Right ventricle myocardium inferior (tissue), 1 donor: ENCODE results near the gene RERE. TPM values are rescaled to one million over a fixed set of nuclear protein-coding genes. Genes with fewer than 3 reads are reported as not detected.
A peak's percentile ranks its signal among the peaks of the same experiment; 100 is the strongest.

Experiments
- ATAC-seq: fragments of 200-7000 bp; cut with Tn5 transposase; one replicate; pipeline ENCODE4 v1.9.1; 2020; ENCODE audit warnings: mild to moderate bottlenecking, moderate library complexity
- DNase-seq: peaks from one replicate; pipeline ENCODE4 v3.0.0; 2021; ENCODE audit errors: missing footprints
- intact Hi-C: fragments of 100-400 bp; cut with DNase I; formaldehyde crosslinking; loops from one replicate; pipeline ENCODE4 v1.11.0; 2022
- total RNA-seq: library from RNA; stranded (reverse); fragmentation: NEBNext Ultra II Directional; extraction: Animal tissue kit (Norgen Biotek cat#: 25700); gene quantifications from one replicate; pipeline ENCODE4 v1.2.1, GENCODE V29; 2021
- donor health status: DM: no; HTN: yes; CAD: no; lungs with severe emphysema.

Gene RERE
- total RNA-seq, 1 donor from 2014 or later = 133 TPM

DNA sequence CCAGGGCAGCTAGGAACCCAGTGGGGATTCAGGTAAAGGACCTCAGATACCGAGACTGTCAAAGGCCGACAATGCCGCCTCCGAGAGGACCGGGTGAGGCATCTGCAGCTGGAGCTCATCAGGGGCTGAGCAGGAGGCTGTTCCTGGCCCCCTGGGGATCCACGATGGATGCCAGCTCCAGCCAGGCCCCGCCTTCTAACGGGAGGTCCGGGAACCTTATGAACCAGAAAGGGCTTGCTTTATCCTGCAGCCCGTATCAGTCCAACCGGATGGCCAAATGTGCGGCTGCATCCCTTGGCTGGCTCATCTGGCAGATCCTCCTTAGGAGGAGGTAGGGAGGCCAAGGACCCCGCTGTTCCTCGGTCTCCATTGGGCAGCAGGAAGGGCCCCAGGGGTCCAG, 467.5 kb downstream of the RERE start:
- peak; percentile 42 for ATAC-seq
- intact Hi-C loops = loop anchor here (2.0 kb wide), 2 partner anchors 367 to 375 kb away; no protein-coding TSS in a partner anchor
- DNase-seq = peak; percentile 80

GRCh38 chr1:8349473-8349865, 468.0 kb downstream of the RERE start:
- DNase-seq (peak; percentile 27), ATAC-seq (no peak)
- intact Hi-C loops = loop anchor here (2.0 kb wide), 2 partner anchors 367 to 375 kb away; no protein-coding TSS in a partner anchor

DNA sequence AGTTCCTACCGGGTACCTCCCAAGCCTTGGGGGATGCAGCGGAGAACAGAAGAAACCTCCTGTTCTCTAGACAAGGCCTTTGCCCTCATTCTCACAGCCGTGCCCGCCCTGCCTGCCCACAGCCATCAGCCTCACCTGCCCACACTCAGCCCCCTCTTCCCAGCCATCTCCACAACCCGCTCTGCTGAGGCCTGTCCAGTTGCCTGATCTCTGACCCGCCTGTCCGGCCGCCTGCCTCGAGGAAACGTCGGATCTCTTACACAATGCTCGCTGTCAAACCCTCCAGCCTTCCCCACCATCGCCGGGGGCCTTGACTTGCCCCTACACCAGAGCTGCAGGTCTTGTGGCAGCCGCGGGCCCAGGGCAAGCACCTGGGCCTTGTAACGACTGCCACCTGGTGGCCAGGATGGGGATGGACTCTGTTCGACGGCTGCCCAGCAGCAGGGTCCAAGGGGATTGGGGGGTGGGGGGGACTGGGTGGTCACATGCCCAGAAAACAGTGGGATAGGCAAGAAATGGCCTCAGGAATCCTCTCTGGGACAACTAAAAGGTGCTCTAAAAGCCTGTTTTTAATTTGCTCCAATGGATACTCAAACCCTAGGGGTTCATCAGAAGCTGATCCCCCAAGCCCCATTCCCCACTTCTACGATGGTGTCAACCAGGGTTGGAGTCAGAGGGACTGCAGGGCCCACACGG, 468.5 kb downstream of the RERE start:
- ATAC-seq (peak; percentile 50), DNase-seq (peak; percentile 85)
- intact Hi-C loops = loop anchor here (2.0 kb wide), 2 partner anchors 366 to 374 kb away; no protein-coding TSS in a partner anchor

DNA sequence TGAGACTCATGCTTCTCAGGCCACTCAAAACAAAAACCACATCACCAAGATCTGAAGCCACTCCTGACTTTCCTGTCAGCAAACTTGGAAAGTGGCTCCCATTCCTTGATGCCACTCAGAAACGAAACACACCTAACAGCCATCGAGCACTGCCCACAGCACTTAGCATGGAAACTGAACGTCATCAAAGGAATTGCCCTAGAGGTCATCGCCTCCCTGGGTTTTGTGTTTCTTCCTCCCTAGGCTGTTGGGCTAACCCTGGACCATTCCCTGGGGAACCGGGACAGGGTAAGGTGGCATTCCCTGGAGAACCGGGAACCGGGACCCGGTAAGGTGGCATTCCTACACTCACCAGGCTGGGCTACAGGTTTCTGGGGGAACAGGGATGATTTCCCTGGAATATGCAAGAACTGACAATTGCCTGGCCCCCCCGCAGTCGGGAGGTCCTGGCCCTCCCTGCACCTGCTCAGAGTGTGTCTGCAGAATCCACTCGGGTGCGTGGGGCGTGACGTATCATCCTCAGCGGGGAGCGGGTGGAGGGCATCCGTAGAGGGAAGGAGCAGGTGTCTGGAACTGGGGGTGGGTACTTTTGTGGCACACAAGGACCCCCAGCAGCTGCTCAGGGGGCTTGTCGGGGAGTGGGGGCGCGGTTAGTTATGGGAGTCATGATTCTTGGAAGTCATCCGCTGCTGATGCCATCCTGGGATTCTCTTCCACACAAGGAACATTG, 469.2 kb downstream of the RERE start:
- ATAC-seq (no peak), DNase-seq (peak; percentile 63)
- intact Hi-C loops = loop anchor here (2.0 kb wide), 2 partner anchors 365 to 373 kb away; no protein-coding TSS in a partner anchor

GRCh38 chr1:8347635-8348034, 469.8 kb downstream of the RERE start:
- DNase-seq = peak; percentile 40
- no peak for ATAC-seq
- intact Hi-C loops = loop anchor here (2.0 kb wide), 3 partner anchors 23 to 373 kb away; no protein-coding TSS in a partner anchor

DNA sequence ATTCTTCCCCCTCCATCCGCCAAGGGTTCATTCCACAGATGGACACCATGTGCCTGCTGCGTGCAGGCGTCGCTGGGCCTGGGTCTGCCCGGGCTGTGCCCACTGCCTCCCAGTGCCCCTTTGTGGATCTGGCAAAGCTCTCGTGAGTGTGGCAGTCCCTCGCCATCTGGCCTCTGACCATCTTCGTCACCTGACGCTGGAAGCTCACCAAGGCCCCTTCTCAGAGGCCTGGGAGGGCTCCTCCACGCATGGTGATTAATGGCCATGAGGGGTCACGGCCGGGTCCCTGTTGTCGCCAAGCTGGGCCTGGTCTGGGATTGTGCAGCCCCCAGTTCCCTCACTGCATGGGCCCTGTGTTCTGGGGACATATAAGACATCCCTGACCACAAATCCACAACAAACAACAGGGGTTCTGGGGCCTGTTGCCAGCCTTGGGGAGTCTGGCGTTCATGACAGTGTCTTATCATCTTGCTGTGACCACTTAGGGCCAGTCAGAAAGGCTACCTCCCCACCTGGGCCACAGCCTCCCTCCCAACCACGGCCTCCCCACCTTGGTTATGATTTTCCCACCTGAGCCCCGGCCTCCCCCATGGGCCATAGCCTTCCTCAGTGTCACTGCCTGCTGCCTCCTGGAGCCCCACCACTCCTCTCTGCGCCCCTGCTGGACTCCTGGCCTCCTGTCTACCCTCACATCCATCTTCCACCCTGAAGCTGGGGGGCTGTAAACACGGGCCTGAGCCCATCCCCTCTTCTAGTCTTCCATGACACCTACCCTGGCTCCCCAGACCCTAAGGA, 471.6 kb downstream of the RERE start:
- no peak for ATAC-seq
- intact Hi-C loops = loop anchor here (2.0 kb wide), 1 partner anchor 21 kb away; no protein-coding TSS in a partner anchor
- peak; percentile 49 for DNase-seq

DNA sequence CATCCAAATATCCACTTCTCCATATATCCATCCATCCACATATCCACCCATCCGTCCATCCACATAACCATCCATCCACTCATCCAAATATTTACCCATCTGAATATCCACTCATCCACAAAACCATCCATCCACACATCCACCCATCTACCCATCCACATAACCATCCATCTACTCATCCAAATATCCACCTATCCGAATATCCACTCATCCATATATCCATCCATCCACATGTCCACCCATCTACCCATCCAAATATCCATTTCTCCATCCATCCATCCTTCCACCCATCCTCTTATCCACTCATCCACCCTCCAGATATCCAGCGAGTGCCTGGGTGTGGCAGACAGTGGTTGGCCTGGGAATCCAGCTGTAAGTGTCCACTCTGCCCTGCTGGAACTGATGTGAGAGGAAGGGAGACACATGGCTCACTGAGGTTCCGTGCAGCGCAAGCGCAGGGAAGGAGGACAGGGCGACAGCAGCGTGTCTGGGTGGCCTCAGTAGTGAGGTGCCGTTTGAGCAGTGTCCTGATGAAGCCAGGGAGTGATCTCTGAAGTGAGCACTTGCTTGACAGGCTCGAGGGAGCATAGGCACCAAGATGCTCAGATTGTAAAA, 472.4 kb downstream of the RERE start:
- intact Hi-C loops = no loop called here
- ATAC-seq = no peak
- DNase-seq = peak; percentile 20

DNA sequence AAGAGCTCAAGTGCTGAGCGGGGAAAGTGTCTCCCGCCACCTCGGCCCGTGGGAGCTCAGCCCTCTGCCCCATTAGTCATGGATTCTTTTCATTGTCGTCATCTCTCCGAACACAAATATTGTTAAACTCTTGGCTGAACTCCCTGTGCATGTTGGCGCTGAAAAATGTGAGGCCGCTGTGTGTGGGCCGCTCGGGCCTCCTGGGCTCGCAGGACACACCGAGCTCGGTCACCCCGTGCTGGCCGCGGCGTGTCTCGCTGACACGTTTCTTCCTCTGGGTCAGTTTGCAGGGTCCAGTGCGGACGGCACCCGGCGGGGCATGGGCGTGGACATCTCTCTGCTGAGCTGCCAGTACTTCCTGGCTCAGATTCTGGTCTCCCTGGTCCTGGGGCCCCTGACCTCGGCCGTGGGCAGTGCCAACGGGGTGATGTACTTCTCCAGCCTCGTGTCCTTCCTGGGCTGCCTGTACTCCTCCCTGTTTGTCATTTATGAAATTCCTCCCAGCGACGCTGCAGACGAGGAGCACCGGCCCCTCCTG, 473.9 kb downstream of the RERE start:
- ATAC-seq (peak; percentile 88), DNase-seq (peak; percentile 86)
- intact Hi-C loops = no loop called here

- DNase-seq (peak; percentile 61), ATAC-seq (peak; percentile 11)
- intact Hi-C loops = no loop called here
Observed at GRCh38 chr1:8343044-8343443, 474.4 kb downstream of the RERE start.

DNA sequence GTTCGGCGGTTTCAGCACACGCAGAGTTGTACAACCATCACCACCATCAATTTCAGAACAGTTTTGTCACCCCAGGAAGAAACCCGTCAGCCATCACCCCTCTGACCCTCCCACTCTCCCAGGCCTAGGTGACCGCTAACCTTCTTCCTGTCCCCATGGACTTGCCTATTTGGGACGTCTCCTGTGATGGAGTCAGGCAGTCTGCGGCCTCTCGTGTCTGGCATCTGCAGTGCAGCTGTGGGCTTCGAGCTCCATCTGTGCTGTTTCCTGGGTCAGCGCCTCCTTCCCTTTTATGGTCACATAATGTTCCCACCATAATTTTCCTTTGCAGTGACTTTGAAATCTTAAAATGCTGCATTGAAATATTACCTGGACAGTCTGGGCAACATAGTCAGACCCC, 475.1 kb downstream of the RERE start:
- DNase-seq (peak; percentile 44), ATAC-seq (no peak)
- intact Hi-C loops = no loop called here

DNA sequence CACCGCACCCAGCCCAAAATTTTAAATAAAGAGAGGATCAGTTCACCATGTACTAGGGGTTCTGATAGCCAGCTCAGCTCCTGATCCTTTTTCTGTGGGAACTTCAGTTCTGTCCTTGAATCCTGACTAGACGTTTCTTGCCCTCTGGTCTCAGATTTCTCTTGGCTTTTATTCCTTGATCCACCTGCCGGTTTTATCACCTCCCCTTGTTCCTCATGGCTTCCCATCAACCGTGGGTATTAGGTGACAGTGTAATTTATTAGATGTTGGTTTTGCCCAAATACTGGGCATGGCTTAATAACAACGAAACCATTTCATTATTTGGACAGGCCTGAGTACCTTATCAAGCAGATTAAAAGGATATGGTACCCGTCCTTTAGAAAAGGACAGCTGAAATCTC, 477.0 kb downstream of the RERE start:
- intact Hi-C loops = no loop called here
- ATAC-seq = no peak
- no peak for DNase-seq

DNA sequence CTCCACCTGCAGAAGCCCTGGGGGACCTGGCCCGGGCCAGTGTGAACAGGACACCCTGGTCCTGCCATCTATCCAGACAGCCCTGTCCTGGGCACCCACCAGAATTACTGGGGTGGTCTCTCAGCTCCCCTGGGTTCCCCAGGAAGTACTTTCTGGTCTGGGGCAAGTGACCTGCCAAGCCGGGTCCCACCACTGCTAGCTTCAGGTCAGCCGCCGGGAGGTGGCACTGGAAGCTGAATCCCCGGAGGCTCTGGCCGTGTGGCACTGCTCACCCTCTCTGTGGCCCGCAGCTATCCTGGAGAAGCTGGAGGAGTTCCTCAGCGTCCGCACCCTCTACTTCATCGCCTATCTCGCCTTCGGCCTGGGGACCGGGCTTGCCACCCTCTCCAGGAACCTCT, 478.2 kb downstream of the RERE start:
- DNase-seq = no peak
- intact Hi-C loops = no loop called here

DNA sequence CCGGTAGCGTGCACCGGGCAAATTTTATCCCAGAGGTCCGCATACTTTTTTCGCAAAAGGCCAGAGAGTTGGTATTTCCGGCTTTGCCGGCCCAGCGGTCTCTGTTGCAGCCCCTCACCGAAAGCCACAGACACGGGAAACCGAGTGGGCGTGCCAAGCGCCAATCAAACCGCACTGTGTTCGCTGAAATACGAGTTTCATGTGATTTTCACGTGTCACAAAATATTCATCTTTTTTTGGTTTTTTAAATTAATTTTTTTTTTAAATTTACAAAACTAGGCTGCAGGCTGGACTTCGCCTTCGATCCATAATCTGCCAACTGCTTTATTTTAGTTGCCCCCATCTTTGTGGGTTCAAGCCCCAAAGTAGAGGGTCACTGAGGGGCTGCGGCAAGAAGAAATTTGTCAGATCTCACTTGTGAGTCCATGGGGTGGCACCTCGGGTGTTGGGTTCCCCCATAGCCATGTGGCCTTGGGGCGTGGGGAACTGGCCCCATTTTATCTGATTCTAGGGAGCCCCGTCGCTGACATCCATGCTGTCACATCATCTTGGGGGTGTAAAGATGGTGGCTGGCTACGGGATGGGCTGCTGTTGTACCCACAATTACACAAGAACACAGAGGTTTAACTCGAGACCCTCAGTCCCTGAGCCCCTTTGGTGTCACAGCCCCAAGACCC, 478.8 kb downstream of the RERE start:
- DNase-seq = peak; percentile 39
- no peak for ATAC-seq
- intact Hi-C loops = no loop called here

More for the DNA sequence above, 478.2 kb downstream of the RERE start:
- ATAC-seq = no peak

- no peak for ATAC-seq
- DNase-seq = peak; percentile 53
- intact Hi-C loops = no loop called here
Observed at GRCh38 chr1:8337776-8338525, 479.5 kb downstream of the RERE start.

GRCh38 chr1:8335246-8335645, 482.2 kb downstream of the RERE start:
- DNase-seq (peak; percentile 15), ATAC-seq (no peak)
- intact Hi-C loops = no loop called here

GRCh38 chr1:8334106-8334851, 483.2 kb downstream of the RERE start:
- DNase-seq = peak; percentile 64
- ATAC-seq = no peak
- intact Hi-C loops = no loop called here
